GM12872 (cell line): ENCODE results near the gene CLEC2B.

Source experiments
- TF ChIP-seq, protein P1 (sequence below): IDR thresholded peaks from 3 replicates; pipeline ENCODE4 v1.5.1; 2011; ENCODE audit warnings: low read depth, mild to moderate bottlenecking, low read length, moderate library complexity; ENCODE audit not compliant: insufficient read depth

Gene CLEC2B

DNA sequence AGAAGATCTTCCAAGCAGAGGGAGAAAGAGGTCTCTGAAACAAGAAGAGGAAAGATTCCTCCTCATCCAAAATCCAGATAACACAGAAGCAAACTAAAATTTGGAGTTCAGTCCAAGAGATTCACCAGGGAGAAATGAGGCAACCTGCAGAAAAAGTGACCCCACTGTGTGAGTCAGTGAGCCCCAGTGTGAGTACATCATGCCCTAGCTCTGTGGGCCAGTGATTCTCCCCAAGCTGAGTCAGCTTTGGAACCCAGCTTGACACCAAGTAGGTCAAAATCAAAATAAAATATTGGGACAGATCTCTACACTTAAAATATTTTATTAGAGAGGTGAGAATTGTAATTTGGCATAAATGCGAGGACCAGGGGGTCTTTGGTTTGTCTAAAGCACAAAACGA, 17.2 kb downstream of the CLEC2B start:
- TF ChIP-seq, protein P1, sequence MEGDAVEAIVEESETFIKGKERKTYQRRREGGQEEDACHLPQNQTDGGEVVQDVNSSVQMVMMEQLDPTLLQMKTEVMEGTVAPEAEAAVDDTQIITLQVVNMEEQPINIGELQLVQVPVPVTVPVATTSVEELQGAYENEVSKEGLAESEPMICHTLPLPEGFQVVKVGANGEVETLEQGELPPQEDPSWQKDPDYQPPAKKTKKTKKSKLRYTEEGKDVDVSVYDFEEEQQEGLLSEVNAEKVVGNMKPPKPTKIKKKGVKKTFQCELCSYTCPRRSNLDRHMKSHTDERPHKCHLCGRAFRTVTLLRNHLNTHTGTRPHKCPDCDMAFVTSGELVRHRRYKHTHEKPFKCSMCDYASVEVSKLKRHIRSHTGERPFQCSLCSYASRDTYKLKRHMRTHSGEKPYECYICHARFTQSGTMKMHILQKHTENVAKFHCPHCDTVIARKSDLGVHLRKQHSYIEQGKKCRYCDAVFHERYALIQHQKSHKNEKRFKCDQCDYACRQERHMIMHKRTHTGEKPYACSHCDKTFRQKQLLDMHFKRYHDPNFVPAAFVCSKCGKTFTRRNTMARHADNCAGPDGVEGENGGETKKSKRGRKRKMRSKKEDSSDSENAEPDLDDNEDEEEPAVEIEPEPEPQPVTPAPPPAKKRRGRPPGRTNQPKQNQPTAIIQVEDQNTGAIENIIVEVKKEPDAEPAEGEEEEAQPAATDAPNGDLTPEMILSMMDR = no peak

DNA sequence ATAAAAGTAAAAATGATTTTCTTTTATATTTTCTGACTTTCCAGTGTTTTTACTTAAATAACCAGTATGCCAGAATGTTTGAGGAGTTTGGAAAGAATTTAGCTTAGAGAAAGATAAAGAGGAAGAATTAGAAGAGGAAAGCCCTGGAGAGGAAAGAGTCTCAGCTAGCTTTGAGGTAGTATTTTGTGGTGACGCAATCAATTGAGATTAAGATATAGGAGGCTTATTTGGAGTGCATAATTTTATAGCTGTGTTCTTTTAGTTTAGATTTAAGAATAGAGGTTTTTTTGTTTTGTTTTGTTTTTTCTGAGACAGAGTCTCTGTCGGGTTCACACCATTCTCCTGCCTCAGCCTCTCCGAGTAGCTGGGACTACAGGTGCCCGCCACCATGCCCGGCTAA, 18.1 kb downstream of the CLEC2B start:
- TF ChIP-seq, protein P1 = no peak

- TF ChIP-seq, protein P1 = no peak
Observed at GRCh38 chr12:9848899-9849298, 20.3 kb downstream of the CLEC2B start.

DNA sequence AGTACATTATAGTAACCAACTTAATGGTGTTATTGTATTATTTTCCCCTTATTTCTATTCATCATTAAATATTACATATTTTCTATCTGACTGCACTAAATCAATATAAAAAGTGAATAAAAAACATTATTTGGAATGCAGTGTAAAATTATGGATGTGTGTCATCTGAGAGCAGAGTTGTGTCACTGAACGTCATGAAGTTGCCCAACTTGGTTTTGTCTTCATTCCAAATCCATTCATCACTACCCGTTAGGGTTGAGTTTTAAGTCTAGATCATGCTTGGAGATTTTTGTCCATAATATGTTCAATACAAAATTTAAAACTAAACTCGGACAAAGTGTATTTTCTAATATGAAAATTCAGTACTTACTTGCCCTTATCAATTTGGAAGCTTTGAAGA, 25.7 kb downstream of the CLEC2B start:
- TF ChIP-seq, protein P1 = no peak

DNA sequence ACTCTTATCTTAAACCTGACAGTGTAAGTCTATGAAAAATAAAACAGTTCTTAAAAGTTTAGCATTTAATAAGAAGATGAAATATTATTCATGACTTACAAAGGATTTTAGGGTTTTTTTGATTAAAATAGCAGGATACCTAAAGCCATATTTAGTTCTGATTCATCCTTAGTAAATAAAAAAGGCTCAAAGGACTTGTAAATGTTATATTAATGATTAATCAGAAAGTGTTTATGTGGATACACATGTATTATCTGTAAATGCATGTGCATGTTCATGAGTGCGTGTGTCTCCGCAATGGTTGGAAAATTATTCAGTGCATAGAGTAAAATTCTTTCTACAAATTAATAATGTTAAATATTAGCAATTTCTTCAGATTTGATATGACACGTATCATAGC, 37.4 kb downstream of the CLEC2B start:
- TF ChIP-seq, protein P1 = no peak

- TF ChIP-seq, protein P1 = no peak
Observed at GRCh38 chr12:9829982-9830381, 39.2 kb downstream of the CLEC2B start.

- TF ChIP-seq, protein P1 = no peak
Observed at GRCh38 chr12:9829483-9829882, 39.7 kb downstream of the CLEC2B start.
